HepG2 (cell line): ENCODE results near the gene WASHC2C. TPM values are rescaled to one million over a fixed set of nuclear protein-coding genes. Genes with fewer than 3 reads are reported as not detected.
"Not testable (repeated sequence)": the region's sequence is repeated elsewhere in the genome, so short reads cannot be mapped to it uniquely, and the experiment has no call there.

Experiments used
- AHDC1 ChIP-seq: sonication (generic); formaldehyde crosslinking; IDR thresholded peaks from 2 replicates; pipeline ENCODE4 v1.5.1; 2020; ENCODE audit warnings: mild to moderate bottlenecking, missing genetic modification reagents, borderline replicate concordance
- DR1 ChIP-seq: sonication (generic); formaldehyde crosslinking; IDR thresholded peaks from 2 replicates; pipeline ENCODE4 v1.8.0; 2021; ENCODE audit warnings: mild to moderate bottlenecking, missing genetic modification reagents, inconsistent platforms
- FOXK1 ChIP-seq: sonication (generic); formaldehyde crosslinking; IDR thresholded peaks from 2 replicates; pipeline ENCODE4 v1.4.0; 2020; ENCODE audit warnings: low read depth, missing genetic modification reagents, borderline replicate concordance
- HNF4G ChIP-seq, 2 experiments: sonication (generic) in 1 of 2; formaldehyde crosslinking in 1 of 2; IDR thresholded peaks; 2 replicates each; pipeline versions ENCODE4 v1.4.0 to v1.6.1; 2011 to 2020; ENCODE audit warnings: borderline replicate concordance in 2 of 2, low read depth in 2 of 2, mild to moderate bottlenecking in 2 of 2, low read length in 1 of 2, missing genetic modification reagents in 1 of 2, moderate library complexity in 1 of 2
- MAZ ChIP-seq, 2 experiments: sonication (generic) in 1 of 2; formaldehyde crosslinking in 1 of 2; IDR thresholded peaks; 2 replicates each; pipeline versions ENCODE4 v1.5.0 to v1.6.1; 2012 to 2020; ENCODE audit warnings: low read depth in 2 of 2, mild to moderate bottlenecking in 2 of 2, borderline replicate concordance in 1 of 2, improper control_type of control experiment in 1 of 2, low read length in 1 of 2, missing genetic modification reagents in 1 of 2, moderate library complexity in 1 of 2
- NCOA2 ChIP-seq: sonication (generic); formaldehyde crosslinking; IDR thresholded peaks from 2 replicates; pipeline ENCODE4 v1.8.0; 2022; ENCODE audit warnings: inconsistent platforms
- NR2F6 ChIP-seq, 2 experiments: IDR thresholded peaks; 2 replicates each; pipeline ENCODE4 v1.6.1; 2016; ENCODE audit warnings: antibody characterized with exemption in 1 of 2, mild to moderate bottlenecking in 1 of 2
- POLR2A ChIP-seq, 2 experiments: IDR thresholded peaks; 2 replicates each; pipeline ENCODE4 v1.6.1; 2011; ENCODE audit warnings: low read depth in 2 of 2, low read length in 2 of 2, mild to moderate bottlenecking in 1 of 2, moderate library complexity in 1 of 2; ENCODE audit not compliant: insufficient read depth in 1 of 2
- TSC22D2 ChIP-seq: sonication (generic); formaldehyde crosslinking; IDR thresholded peaks from 2 replicates; pipeline ENCODE4 v1.5.1; 2020; ENCODE audit warnings: missing genetic modification reagents, mild to moderate bottlenecking, borderline replicate concordance
- ZNF407 ChIP-seq: sonication (generic); formaldehyde crosslinking; IDR thresholded peaks from one replicate; pipeline ENCODE4 v1.5.1; 2020; ENCODE audit warnings: mild to moderate bottlenecking, missing genetic modification reagents; ENCODE audit errors: not compliant biosample characterization
- ZNF510 ChIP-seq: sonication (generic); formaldehyde crosslinking; IDR thresholded peaks from 2 replicates; pipeline ENCODE4 v1.4.0; 2020; ENCODE audit warnings: low read depth, mild to moderate bottlenecking, missing genetic modification reagents
- ZNF598 ChIP-seq: sonication (generic); formaldehyde crosslinking; IDR thresholded peaks from 2 replicates; pipeline ENCODE4 v1.5.1; 2020; ENCODE audit warnings: mild to moderate bottlenecking, missing genetic modification reagents, borderline replicate concordance
- ZNF678 ChIP-seq: sonication (generic); formaldehyde crosslinking; IDR thresholded peaks from 2 replicates; pipeline ENCODE4 v1.4.0; 2020; ENCODE audit warnings: mild to moderate bottlenecking, missing genetic modification reagents
- polyA plus RNA-seq, 8 experiments: library from polyadenylated mRNA; depleted of rRNA in 3 of 8; stranded (reverse) in 7 of 8; unstranded in 1 of 8; fragments of >200 nt; fragmentation: Illumina TruSeq in 4 of 8; extraction: Trizol in 4 of 8; gene quantifications; 2 replicates each; pipeline versions ENCODE4 v1.2.1 to v1.2.3, GENCODE V29; 2011 to 2016; ENCODE audit warnings: low read depth in 4 of 8, missing spikeins in 1 of 8, mixed read lengths in 1 of 8; ENCODE audit not compliant: insufficient read depth in 1 of 8
- total RNA-seq, 5 experiments: library from RNA; depleted of rRNA; stranded (reverse); fragments of >200 nt; fragmentation: Illumina TruSeq; extraction: Trizol; gene quantifications; 2 replicates each; pipeline ENCODE4 v1.2.3, GENCODE V29; 2016; ENCODE audit warnings: low read depth in 1 of 5

WASHC2C gene
- total and polyA plus RNA-seq, 2 of the 13 experiments (the other 11 are each of a cell fraction or from before 2014, with no cell fraction given), result 17.8 to 20.8 TPM

GRCh38 chr10:45726703-45727420 lies at the start of gene WASHC2C (continued):
- TF ChIP-seq ZNF407 (peak; percentile 43), ZNF510 (CRISPR knock-in tag) (0 out of 2 replicates have a peak, but pooled peaks have one; percentile 47), TSC22D2 (peak; percentile 86), AHDC1 (CRISPR knock-in tag) (peak; percentile 49; the same call in 1 of the 2 replicates), NCOA2 (peak; percentile 60; the same call in 1 of the 2 replicates), FOXK1 (peak; percentile 95), NR2F6 (CRISPR knock-in tag; IDR thresholded peaks at IDR 0.05) (peak; percentile 75), HNF4G (IDR thresholded peaks at IDR 0.05; ENCODE audit: borderline replicate concordance, low read depth, low read length) (peak; percentile 11; the same call in 1 of the 2 replicates), ZNF598 (CRISPR knock-in tag) (peak; percentile 87), ZNF678 (0 out of 2 replicates have a peak, but pooled peaks have one; percentile 78), DR1 (CRISPR knock-in tag) (peak; percentile 84; the same call in 1 of the 2 replicates), MAZ (CRISPR knock-in tag; IDR thresholded peaks at IDR 0.05; ENCODE audit: low read depth) (peak; percentile 69), POLR2A (IDR thresholded peaks at IDR 0.05; ENCODE audit: insufficient read depth in 1 of 2, low read depth in 2 of 2, low read length in 2 of 2) (peak in 1 of 2 experiments; percentile 70; a peak in 2 of 4 replicates)
- not testable (repeated sequence) for TF ChIP-seq NR2F6 (IDR thresholded peaks at IDR 0.05); HNF4G (CRISPR knock-in tag; IDR thresholded peaks at IDR 0.05; ENCODE audit: borderline replicate concordance, low read depth); MAZ (IDR thresholded peaks at IDR 0.05; ENCODE audit: borderline replicate concordance, low read depth, low read length)
